ENCODE data around the gene APC. TPM values are rescaled to one million over a fixed set of nuclear protein-coding genes. Genes with fewer than 3 reads are reported as not detected.
A peak's percentile ranks its signal among the peaks of the same experiment; 100 is the strongest.
"Not testable (repeated sequence)": the region's sequence is repeated elsewhere in the genome, so short reads cannot be mapped to it uniquely, and the experiment has no call there.

The APC gene
- total RNA-seq, 1 experiment from 2014 or later = 24.9 TPM

GRCh38 chr5:112885001-112885400 is 147.3 kb downstream of the APC start:
- BruUV-seq (replicated peaks) = no TSS peak
- Mint-ChIP-seq H3K27ac (ENCODE audit: low read depth, unreplicated experiment) (no peak overlapping the region), H3K27me3 (ENCODE audit: insufficient read depth, unreplicated experiment) (no peaks in the 10 kb centered on the region), H3K4me1 (ENCODE audit: insufficient read depth, unreplicated experiment) (no peaks in the 10 kb centered on the region), H3K9me3 (ENCODE audit: unreplicated experiment) (no peaks in the 10 kb centered on the region), H3K36me3 (ENCODE audit: insufficient read depth, unreplicated experiment) (no peaks in the 10 kb centered on the region), H3K4me3 (ENCODE audit: unreplicated experiment) (no peak overlapping the region)
- ChIA-PET POLR2A (interaction anchor here (1.0 to 1.6 kb wide), 2 partner anchors 12 to 79 kb away, joined by 3 read pairs; no protein-coding TSS in a partner anchor), CTCF (no interaction called here)
- no peak for TF ChIP-seq CTCF (IDR thresholded peaks at IDR 0.05; ENCODE audit: unreplicated experiment)
- DNase-seq (ENCODE audit: unreplicated experiment) = no peak
- intact Hi-C loops (cut with micrococcal nuclease) = no loop called here

GRCh38 chr5:112886975-112887374 is 149.3 kb downstream of the APC start:
- CTCF ChIA-PET = interaction anchor here (0.9 to 1.4 kb wide), 2 partner anchors 8 to 27 kb away, joined by 4 read pairs; no protein-coding TSS in a partner anchor

GRCh38 chr5:112892066-112892465 is 154.4 kb downstream of the APC start:
- TSS peak; percentile 27 for BruUV-seq (replicated peaks)
- CTCF ChIA-PET; intact Hi-C loops (cut with micrococcal nuclease); H3K27ac Mint-ChIP-seq (ENCODE audit: low read depth, unreplicated experiment); H3K4me1 Mint-ChIP-seq (ENCODE audit: insufficient read depth, unreplicated experiment); H3K9me3 Mint-ChIP-seq (ENCODE audit: unreplicated experiment); H3K27me3 Mint-ChIP-seq (ENCODE audit: insufficient read depth, unreplicated experiment); DNase-seq (ENCODE audit: unreplicated experiment); H3K4me3 Mint-ChIP-seq (ENCODE audit: unreplicated experiment): not testable (repeated sequence)
- POLR2A ChIA-PET = interaction anchor here (1.0 to 2.0 kb wide), 2 partner anchors 10 to 14 kb away, joined by 4 read pairs; no protein-coding TSS in a partner anchor
- H3K36me3 Mint-ChIP-seq (ENCODE audit: insufficient read depth, unreplicated experiment) = peaks cover 54% of the 10 kb centered on the region

More at GRCh38 chr5:112886975-112887374, 149.3 kb downstream of the APC start:
- no peak for DNase-seq (ENCODE audit: unreplicated experiment)
- BruUV-seq (replicated peaks) = no TSS peak
- no peaks in the 10 kb centered on the region for H3K27me3 Mint-ChIP-seq (ENCODE audit: insufficient read depth, unreplicated experiment)
- no peak overlapping the region for H3K4me3 Mint-ChIP-seq (ENCODE audit: unreplicated experiment)
- no peaks in the 10 kb centered on the region for H3K9me3 Mint-ChIP-seq (ENCODE audit: unreplicated experiment)
- peaks cover 16% of the 10 kb centered on the region for H3K36me3 Mint-ChIP-seq (ENCODE audit: insufficient read depth, unreplicated experiment)
- POLR2A ChIA-PET = interaction anchor here (0.6 kb wide), 1 partner anchor 11 kb away, joined by 3 read pairs; no protein-coding TSS in a partner anchor
- H3K4me1 Mint-ChIP-seq (ENCODE audit: insufficient read depth, unreplicated experiment) = no peaks in the 10 kb centered on the region
- no peak for TF ChIP-seq CTCF (IDR thresholded peaks at IDR 0.05; ENCODE audit: unreplicated experiment)
- no peak overlapping the region for H3K27ac Mint-ChIP-seq (ENCODE audit: low read depth, unreplicated experiment)
- intact Hi-C loops (cut with micrococcal nuclease) = no loop called here

GRCh38 chr5:112892776-112893175 is 155.1 kb downstream of the APC start:
- ChIA-PET POLR2A (interaction anchor here (0.6 kb wide), 1 partner anchor 458 kb away, joined by 3 read pairs; no protein-coding TSS in a partner anchor), CTCF (no interaction called here)
- no peak overlapping the region for H3K27ac Mint-ChIP-seq (ENCODE audit: low read depth, unreplicated experiment)
- H3K27me3 Mint-ChIP-seq (ENCODE audit: insufficient read depth, unreplicated experiment) = no peaks in the 10 kb centered on the region
- intact Hi-C loops (cut with micrococcal nuclease) = no loop called here
- peaks cover 57% of the 10 kb centered on the region for H3K36me3 Mint-ChIP-seq (ENCODE audit: insufficient read depth, unreplicated experiment)
- no peak for TF ChIP-seq CTCF (IDR thresholded peaks at IDR 0.05; ENCODE audit: unreplicated experiment)
- H3K4me1 Mint-ChIP-seq (ENCODE audit: insufficient read depth, unreplicated experiment) = no peaks in the 10 kb centered on the region
- no peak overlapping the region for H3K4me3 Mint-ChIP-seq (ENCODE audit: unreplicated experiment)
- DNase-seq (ENCODE audit: unreplicated experiment) = no peak
- no peaks in the 10 kb centered on the region for H3K9me3 Mint-ChIP-seq (ENCODE audit: unreplicated experiment)
- BruUV-seq (replicated peaks) = no TSS peak
